Hematopoietic multipotent progenitor cell treated with erythropoietin and hydrocortisone succinate and interleukin-3 and kit ligand, for 6 days (in vitro differentiated cells): ENCODE results near the gene SNAP47.

Experiments
- DNase-seq: peaks from one replicate; pipeline ENCODE4 v3.0.0-alpha.2; 2015

SNAP47 gene

GRCh38 chr1:227805606-227806197 is 70.5 kb downstream of the SNAP47 start:
- DNase-seq: no peak

- DNase-seq: no peak
These were observed 73.3 kb downstream of the SNAP47 start for GRCh38 chr1:227808566-227808965.

DNA sequence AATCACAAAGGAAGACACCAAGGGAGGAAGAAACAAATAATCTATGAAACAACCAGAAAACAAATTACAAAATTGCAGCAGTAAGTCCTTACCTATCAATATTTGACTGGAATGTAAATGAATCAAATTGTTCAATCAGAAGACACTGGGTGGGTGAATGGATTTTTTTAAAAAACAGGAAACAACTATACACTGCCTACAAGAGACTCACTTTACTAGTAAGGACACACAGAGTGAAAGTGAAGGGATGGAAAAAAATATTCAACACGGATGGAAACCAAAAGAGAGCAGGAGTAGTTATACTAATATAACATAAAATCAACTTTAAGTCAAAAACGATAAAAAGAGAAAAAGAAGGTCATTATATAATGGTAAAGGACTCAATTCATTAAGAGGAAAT is 73.8 kb downstream of the SNAP47 start:
- no peak for DNase-seq

DNA sequence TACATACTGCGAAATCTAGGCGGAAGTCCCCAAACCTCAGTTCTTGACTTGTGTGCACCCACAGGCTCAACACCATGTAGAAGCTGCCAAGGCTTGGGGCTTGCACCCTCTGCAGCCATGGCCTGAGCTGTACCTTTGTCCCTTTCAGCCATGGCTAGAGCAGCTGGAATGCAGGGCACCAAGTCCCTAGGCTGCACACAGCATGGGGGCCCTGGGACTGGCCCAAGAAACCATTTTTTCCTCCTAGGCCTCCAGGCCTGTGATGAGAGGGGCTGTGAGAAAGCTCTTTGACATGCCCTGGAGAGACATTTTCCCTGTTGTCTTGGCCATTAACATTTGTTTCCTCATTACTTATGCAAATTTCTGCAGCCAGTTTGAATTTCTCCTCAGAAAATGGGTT is 78.7 kb downstream of the SNAP47 start:
- DNase-seq: no peak

- no peak for DNase-seq
These were observed 80.5 kb downstream of the SNAP47 start, which contains the start of gene PRSS38 for GRCh38 chr1:227815468-227816409. Gene PRSS38, plus strand, starts transcription at chr1:227815675. Its CDS starts 42 bp downstream, at chr1:227815717.

DNA sequence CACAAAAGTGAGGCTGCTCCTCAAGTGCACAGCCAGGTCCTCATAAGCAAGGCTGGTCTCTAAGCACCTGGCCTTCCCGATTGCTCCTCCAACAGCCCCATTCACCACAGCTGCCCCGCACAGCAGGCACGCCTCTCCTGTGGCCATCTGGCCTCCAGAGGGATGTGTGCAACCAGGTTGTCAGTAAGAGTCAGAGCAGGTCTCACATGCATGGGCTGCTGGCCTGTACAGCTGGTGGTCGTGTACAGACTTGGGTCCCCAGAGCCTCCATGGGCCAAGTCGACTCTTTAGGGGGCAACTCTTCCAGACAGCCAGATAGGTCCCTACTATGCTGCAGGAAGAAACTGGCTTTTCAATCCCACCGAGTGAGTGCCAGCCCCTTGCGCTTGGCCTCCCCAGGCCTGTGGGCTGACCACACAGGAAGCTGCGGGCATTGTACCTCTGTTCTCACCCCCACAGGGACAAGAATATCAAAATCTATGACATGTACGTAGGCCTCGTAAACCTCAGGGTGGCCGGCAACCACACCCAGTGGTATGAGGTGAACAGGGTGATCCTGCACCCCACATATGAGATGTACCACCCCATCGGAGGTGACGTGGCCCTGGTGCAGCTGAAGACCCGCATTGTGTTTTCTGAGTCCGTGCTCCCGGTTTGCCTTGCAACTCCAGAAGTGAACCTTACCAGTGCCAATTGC is 81.7 kb downstream of the SNAP47 start:
- no peak for DNase-seq

- DNase-seq: no peak
These were observed 88.3 kb downstream of the SNAP47 start for GRCh38 chr1:227823537-227823936.

- DNase-seq: no peak
These were observed 89.0 kb downstream of the SNAP47 start for GRCh38 chr1:227824204-227824603.

DNA sequence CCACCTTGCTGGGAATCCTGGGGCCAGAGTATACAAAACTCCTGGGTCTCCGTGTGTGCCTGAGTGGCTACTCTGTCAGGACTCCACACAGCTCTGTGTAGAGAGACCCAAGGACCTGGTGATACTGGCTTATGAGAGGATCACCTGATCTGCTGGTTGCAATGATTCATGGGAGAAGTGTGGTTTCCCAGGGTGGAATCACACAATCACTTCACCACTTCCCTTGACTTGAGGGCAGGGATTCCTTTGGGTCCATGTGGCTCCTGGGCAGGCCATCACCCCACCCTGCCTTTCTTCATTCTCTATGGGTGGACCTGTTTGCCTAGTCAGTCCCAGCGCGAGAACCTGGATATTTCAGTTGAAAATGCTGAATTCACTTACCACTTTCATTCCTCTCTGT is 93.6 kb downstream of the SNAP47 start:
- DNase-seq: no peak
